ENCODE results near the gene HTD2.

DNA sequence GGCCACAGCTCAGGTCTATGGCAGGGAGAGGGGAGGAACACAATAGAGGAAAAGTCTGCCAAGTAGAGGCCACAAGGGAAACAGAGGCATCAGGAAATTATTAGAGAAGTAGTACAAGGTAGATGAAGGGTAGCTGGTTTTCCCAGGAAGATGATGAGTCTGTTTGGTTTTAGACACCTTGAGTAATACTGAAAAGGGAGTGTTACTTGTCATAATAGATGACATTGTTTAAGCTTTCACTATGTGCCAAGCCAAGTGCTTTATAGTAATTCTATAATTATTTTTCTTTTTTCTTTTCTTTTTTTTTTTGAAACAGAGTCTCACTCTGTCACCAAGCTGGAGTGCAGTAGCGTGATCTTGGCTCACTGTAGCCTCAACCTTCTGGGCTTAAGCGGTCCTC is 40.0 kb downstream of the HTD2 start:
- TF ChIP-seq, protein P1, sequence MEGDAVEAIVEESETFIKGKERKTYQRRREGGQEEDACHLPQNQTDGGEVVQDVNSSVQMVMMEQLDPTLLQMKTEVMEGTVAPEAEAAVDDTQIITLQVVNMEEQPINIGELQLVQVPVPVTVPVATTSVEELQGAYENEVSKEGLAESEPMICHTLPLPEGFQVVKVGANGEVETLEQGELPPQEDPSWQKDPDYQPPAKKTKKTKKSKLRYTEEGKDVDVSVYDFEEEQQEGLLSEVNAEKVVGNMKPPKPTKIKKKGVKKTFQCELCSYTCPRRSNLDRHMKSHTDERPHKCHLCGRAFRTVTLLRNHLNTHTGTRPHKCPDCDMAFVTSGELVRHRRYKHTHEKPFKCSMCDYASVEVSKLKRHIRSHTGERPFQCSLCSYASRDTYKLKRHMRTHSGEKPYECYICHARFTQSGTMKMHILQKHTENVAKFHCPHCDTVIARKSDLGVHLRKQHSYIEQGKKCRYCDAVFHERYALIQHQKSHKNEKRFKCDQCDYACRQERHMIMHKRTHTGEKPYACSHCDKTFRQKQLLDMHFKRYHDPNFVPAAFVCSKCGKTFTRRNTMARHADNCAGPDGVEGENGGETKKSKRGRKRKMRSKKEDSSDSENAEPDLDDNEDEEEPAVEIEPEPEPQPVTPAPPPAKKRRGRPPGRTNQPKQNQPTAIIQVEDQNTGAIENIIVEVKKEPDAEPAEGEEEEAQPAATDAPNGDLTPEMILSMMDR (IDR thresholded peaks at IDR 0.05): no peak
- no peak for TF ChIP-seq GABPB1 (CRISPR knock-in tag; IDR thresholded peaks at IDR 0.05)
